DND-41 (cell line): Measurements from ENCODE around the gene CEP192.

ENCODE experiments used
- ATAC-seq: fragments of 200-7000 bp; cut with Tn5 transposase; 3 replicates; pipeline ENCODE4 v1.9.1; 2021; ENCODE audit warnings: low read depth; ENCODE audit not compliant: insufficient read depth
- DNase-seq: peaks from one replicate; pipeline ENCODE4 v3.0.0-alpha.2; 2020
- H2AFZ ChIP-seq: 2 replicates; pipeline ENCODE4 v1.6.0; 2012; ENCODE audit warnings: low read depth, low read length
- H3K27ac ChIP-seq: 2 replicates; pipeline ENCODE4 v1.5.1; 2012; ENCODE audit warnings: low read length, inconsistent platforms
- H3K27me3 ChIP-seq: fragments of 200-600 bp; sonication (generic); 2 replicates; pipeline ENCODE4 v1.6.0; 2012; ENCODE audit warnings: low read length, mild to moderate bottlenecking, inconsistent platforms; ENCODE audit not compliant: insufficient read depth, poor library complexity
- H3K36me3 ChIP-seq: 2 replicates; pipeline ENCODE4 v1.5.1; 2012; ENCODE audit warnings: low read length, inconsistent platforms; ENCODE audit not compliant: insufficient read depth
- H3K4me1 ChIP-seq: 2 replicates; pipeline ENCODE4 v1.5.1; 2012; ENCODE audit warnings: mild to moderate bottlenecking, low read length; ENCODE audit not compliant: insufficient read depth
- H3K4me2 ChIP-seq: 2 replicates; pipeline ENCODE4 v1.6.0; 2012; ENCODE audit warnings: mild to moderate bottlenecking, moderate library complexity, low read length, inconsistent platforms; ENCODE audit not compliant: insufficient read depth
- H3K4me3 ChIP-seq, 2 experiments: fragments of 200-600 bp in 1 of 2; shearing (Covaris generic) in 1 of 2; 2 replicates each; pipeline ENCODE4 v1.5.1; 2012 to 2016; ENCODE audit warnings: inconsistent platforms in 2 of 2, low read length in 2 of 2, mild to moderate bottlenecking in 2 of 2, low read depth in 1 of 2, moderate library complexity in 1 of 2
- H3K79me2 ChIP-seq: 2 replicates; pipeline ENCODE4 v1.6.0; 2012; ENCODE audit warnings: low read length, inconsistent platforms; ENCODE audit not compliant: insufficient read depth
- H3K9ac ChIP-seq: 2 replicates; pipeline ENCODE4 v1.6.0; 2012; ENCODE audit warnings: low read depth, mild to moderate bottlenecking, inconsistent platforms, low read length, moderate library complexity
- H3K9me3 ChIP-seq: 2 replicates; pipeline ENCODE4 v1.5.1; 2012; ENCODE audit warnings: low read length, moderate library complexity, mild to moderate bottlenecking, inconsistent platforms; ENCODE audit not compliant: insufficient read depth, severe bottlenecking
- H4K20me1 ChIP-seq: 2 replicates; pipeline ENCODE4 v1.6.0; 2012; ENCODE audit warnings: low read length; ENCODE audit not compliant: insufficient read depth
- CTCF ChIP-seq: IDR thresholded peaks from 2 replicates; pipeline ENCODE4 v1.5.1; 2012; ENCODE audit warnings: borderline replicate concordance, low read length, moderate library complexity, mild to moderate bottlenecking; ENCODE audit not compliant: poor library complexity, severe bottlenecking; ENCODE audit errors: extremely low read depth
- EZH2 ChIP-seq: IDR thresholded peaks from 3 replicates; pipeline ENCODE4 v1.6.1; 2012; ENCODE audit warnings: borderline replicate concordance, low read depth, mild to moderate bottlenecking, moderate library complexity, low read length, inconsistent platforms; ENCODE audit not compliant: severe bottlenecking

The CEP192 gene

GRCh38 chr18:12946549-12947284 lies 44.4 kb upstream of the CEP192 start:
- H3K79me2 ChIP-seq: peaks cover 51% of the 10 kb centered on the region

GRCh38 chr18:12947285-12948049 lies 43.7 kb upstream of the CEP192 start, which contains the start of gene SEH1L:
Gene SEH1L, plus strand, starts transcription at chr18:12948011. Its CDS starts 111 bp downstream, at chr18:12948122.
- Histone ChIP-seq H3K27ac (peak within 1 kb of the TSS; percentile 94), H2AFZ (peak within 1 kb of the TSS; percentile 95), H3K36me3 (peaks cover 17% of the 10 kb centered on the region; the same call in 1 of the 2 replicates), H3K9ac (peak within 1 kb of the TSS; percentile 74), H3K79me2 (peaks cover 59% of the 10 kb centered on the region), H3K4me1 (peaks cover 55% of the 10 kb centered on the region), H3K4me3 (peak within 1 kb of the TSS; percentile 80 to 96), H3K9me3 (no peaks in the 10 kb centered on the region), H4K20me1 (no peaks in the 10 kb centered on the region; the same call in 1 of the 2 replicates), H3K4me2 (peak within 1 kb of the TSS; percentile 87), H3K27me3 (no peaks in the 10 kb centered on the region)
- DNase-seq: peak; percentile 98
- TF ChIP-seq CTCF (no peak), EZH2 (no peak)
- ATAC-seq: peak; percentile 80

More at GRCh38 chr18:12946549-12947284, 44.4 kb upstream of the CEP192 start:
- H3K9me3 ChIP-seq: no peaks in the 10 kb centered on the region
- H3K27ac ChIP-seq: peak overlapping the region; percentile 85
- ATAC-seq (0 out of 3 replicates have a peak, but pooled peaks have one; percentile 0), DNase-seq (peak; percentile 44)
- no peaks in the 10 kb centered on the region; the same call in 1 of the 2 replicates for H4K20me1 ChIP-seq
- H3K27me3 ChIP-seq: no peaks in the 10 kb centered on the region
- H3K4me1 ChIP-seq: peaks cover 48% of the 10 kb centered on the region
- peaks cover 13% of the 10 kb centered on the region; the same call in 1 of the 2 replicates for H3K36me3 ChIP-seq
- H2AFZ ChIP-seq: peak overlapping the region; percentile 85
- H3K4me2 ChIP-seq: peak overlapping the region; percentile 87
- H3K4me3 ChIP-seq: peak overlapping the region; percentile 80 to 96
- H3K9ac ChIP-seq: peak overlapping the region; percentile 72
- no peak for TF ChIP-seq CTCF

GRCh38 chr18:12948050-12948804 lies 42.9 kb upstream of the CEP192 start:
- peak overlapping the region; percentile 87 for H3K4me2 ChIP-seq
- ATAC-seq (peak; percentile 84), DNase-seq (peak; percentile 99)
- peak overlapping the region; percentile 74 for H3K9ac ChIP-seq
- H4K20me1 ChIP-seq: no peaks in the 10 kb centered on the region; the same call in 1 of the 2 replicates
- no peaks in the 10 kb centered on the region for H3K27me3 ChIP-seq
- peak overlapping the region; percentile 66 to 70; a peak in 3 of 4 replicates for H3K4me3 ChIP-seq
- H3K9me3 ChIP-seq: no peaks in the 10 kb centered on the region
- H3K4me1 ChIP-seq: peaks cover 59% of the 10 kb centered on the region
- peak overlapping the region; percentile 95 for H2AFZ ChIP-seq
- H3K27ac ChIP-seq: peak overlapping the region; percentile 94
- H3K79me2 ChIP-seq: peaks cover 65% of the 10 kb centered on the region
- TF ChIP-seq EZH2 (no peak), CTCF (no peak)
- H3K36me3 ChIP-seq: peaks cover 22% of the 10 kb centered on the region
